Ovary (tissue), 3 donors: ENCODE results near the gene WDR5B.

Experiments used
- POLR2A ChIP-seq: fragments of 450-650 bp; IDR thresholded peaks from one replicate; pipeline ENCODE4 v1.6.1; 2017; ENCODE audit warnings: antibody characterized with exemption, mild to moderate bottlenecking, moderate library complexity
- TF ChIP-seq, protein P1 (sequence below), 3 donors: fragments of 450-650 bp in 2 of 3; fragments of 200-600 bp in 1 of 3; IDR thresholded peaks; one replicate each; pipeline versions ENCODE4 v1.5.1 to v1.8.0; 2016 to 2022; ENCODE audit warnings: antibody characterized with exemption in 3 of 3, mild to moderate bottlenecking in 1 of 3
- donor health status: DM: no; HTN: no; CAD: no.

DNA sequence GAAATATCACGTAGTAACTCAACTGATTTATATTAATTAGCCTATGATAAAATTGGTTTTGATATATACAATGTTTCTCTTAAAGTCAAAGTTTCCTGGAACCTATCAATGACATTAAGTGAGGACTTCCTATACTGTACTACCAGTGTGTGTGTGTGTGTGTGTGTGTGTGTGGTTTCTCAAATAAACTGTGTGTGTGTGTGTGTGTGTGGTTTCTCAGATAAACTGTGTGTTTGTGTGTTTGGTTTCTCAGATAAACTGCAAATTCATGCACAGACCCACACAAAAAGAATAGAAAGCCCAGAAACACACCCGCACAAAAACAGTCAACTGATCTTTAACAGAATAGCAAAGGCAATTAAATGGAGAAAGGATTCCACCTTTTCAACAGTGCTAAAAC, 14.5 kb upstream of the WDR5B start:
- TF ChIP-seq, protein P1, sequence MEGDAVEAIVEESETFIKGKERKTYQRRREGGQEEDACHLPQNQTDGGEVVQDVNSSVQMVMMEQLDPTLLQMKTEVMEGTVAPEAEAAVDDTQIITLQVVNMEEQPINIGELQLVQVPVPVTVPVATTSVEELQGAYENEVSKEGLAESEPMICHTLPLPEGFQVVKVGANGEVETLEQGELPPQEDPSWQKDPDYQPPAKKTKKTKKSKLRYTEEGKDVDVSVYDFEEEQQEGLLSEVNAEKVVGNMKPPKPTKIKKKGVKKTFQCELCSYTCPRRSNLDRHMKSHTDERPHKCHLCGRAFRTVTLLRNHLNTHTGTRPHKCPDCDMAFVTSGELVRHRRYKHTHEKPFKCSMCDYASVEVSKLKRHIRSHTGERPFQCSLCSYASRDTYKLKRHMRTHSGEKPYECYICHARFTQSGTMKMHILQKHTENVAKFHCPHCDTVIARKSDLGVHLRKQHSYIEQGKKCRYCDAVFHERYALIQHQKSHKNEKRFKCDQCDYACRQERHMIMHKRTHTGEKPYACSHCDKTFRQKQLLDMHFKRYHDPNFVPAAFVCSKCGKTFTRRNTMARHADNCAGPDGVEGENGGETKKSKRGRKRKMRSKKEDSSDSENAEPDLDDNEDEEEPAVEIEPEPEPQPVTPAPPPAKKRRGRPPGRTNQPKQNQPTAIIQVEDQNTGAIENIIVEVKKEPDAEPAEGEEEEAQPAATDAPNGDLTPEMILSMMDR (IDR thresholded peaks at IDR 0.05) = no peak
- no peak for TF ChIP-seq POLR2A
